ENCODE data around the gene C4B.
A peak's percentile ranks its signal among the peaks of the same experiment; 100 is the strongest.
"Not testable (repeated sequence)": the region's sequence is repeated elsewhere in the genome, so short reads cannot be mapped to it uniquely, and the experiment has no call there.

Gene C4B

GRCh38 chr6:32014547-32014946 is at the start of gene C4B:
TSS of gene C4B (plus strand) at chr6:32014795. CDS start at chr6:32014846, 51 bp downstream.
- not testable (repeated sequence) for DNase-seq

- DNase-seq: no peak
Measured at GRCh38 chr6:31965700-31966099, 48.9 kb upstream of the C4B start.

- DNase-seq: no peak
Measured at GRCh38 chr6:31966506-31966905, 48.1 kb upstream of the C4B start.

- DNase-seq: no peak
Measured at GRCh38 chr6:31966997-31967925, 47.3 kb upstream of the C4B start.

GRCh38 chr6:31967926-31968320 is 46.7 kb upstream of the C4B start:
- DNase-seq: no peak

- no peak for DNase-seq
Measured at GRCh38 chr6:31968326-31968725, 46.3 kb upstream of the C4B start.

GRCh38 chr6:31968791-31969711 is 45.5 kb upstream of the C4B start:
- DNase-seq: no peak

GRCh38 chr6:31969712-31970603 is 44.6 kb upstream of the C4B start:
- no peak for DNase-seq

GRCh38 chr6:31970604-31971271 is 43.9 kb upstream of the C4B start:
- peak; percentile 50 for DNase-seq

- DNase-seq: no peak
Measured at GRCh38 chr6:31971279-31971992, 43.2 kb upstream of the C4B start.

- DNase-seq: peak; percentile 98
Measured at GRCh38 chr6:31971993-31972708, 42.4 kb upstream of the C4B start, which contains the start of gene DXO. TSS of gene DXO (minus strand) at chr6:31972138. CDS start at chr6:31971675, 463 bp downstream.

GRCh38 chr6:31972709-31973350 is 41.8 kb upstream of the C4B start:
- no peak for DNase-seq

- not testable (repeated sequence) for DNase-seq
Measured at GRCh38 chr6:31976065-31976464, 38.5 kb upstream of the C4B start.

- no peak for DNase-seq
Measured at GRCh38 chr6:31977816-31978431, 36.7 kb upstream of the C4B start.

GRCh38 chr6:31978831-31979230 is 35.8 kb upstream of the C4B start:
- no peak for DNase-seq

- no peak for DNase-seq
Measured at GRCh38 chr6:31979238-31979898, 35.2 kb upstream of the C4B start.

- DNase-seq: not testable (repeated sequence)
Measured at GRCh38 chr6:31980195-31980876, 34.3 kb upstream of the C4B start.

- DNase-seq: not testable (repeated sequence)
Measured at GRCh38 chr6:31980998-31981397, 33.6 kb upstream of the C4B start.

Data from NCI-H1105 treated with DMSO at 0.1 percent for 48 hours (cell line).